Measurements from ENCODE around the gene FIBCD1. TPM values are rescaled to one million over a fixed set of nuclear protein-coding genes. Genes with fewer than 3 reads are reported as not detected.

The FIBCD1 gene
- total and polyA plus RNA-seq, 2 experiments from 2014 or later: 4.4 to 5.6 TPM

- Mint-ChIP-seq H3K27ac (no peak within 1 kb of the TSS), H3K27me3 (ENCODE audit: insufficient read depth, low read depth, poor library complexity) (peaks cover 20% of the 10 kb centered on the region), H3K4me3 (no peak within 1 kb of the TSS), H3K9me3 (no peaks in the 10 kb centered on the region), H3K36me3 (ENCODE audit: low read depth) (no peaks in the 10 kb centered on the region; the same call in 2 of the 3 replicates), H3K4me1 (no peaks in the 10 kb centered on the region; the same call in 2 of the 3 replicates)
- Histone ChIP-seq H3K4me2 (no peak within 1 kb of the TSS), H3K36me3 (ENCODE audit: insufficient read depth) (no peaks in the 10 kb centered on the region), H3K27ac (ENCODE audit: low read depth) (0 out of 2 replicates have a peak within 1 kb of the TSS, but pooled peaks have one; percentile 63), H4K20me1 (replicated peaks; ENCODE audit: insufficient read depth) (no peaks in the 10 kb centered on the region), H3K4me3 (no peak within 1 kb of the TSS), H2AFZ (no peak within 1 kb of the TSS), H3K9me2 (ENCODE audit: insufficient read depth) (no peaks in the 10 kb centered on the region), H3K4me1 (ENCODE audit: insufficient read depth) (no peaks in the 10 kb centered on the region), H3K27me3 (ENCODE audit: insufficient read depth) (no peaks in the 10 kb centered on the region), H3K79me2 (replicated peaks; ENCODE audit: insufficient read depth) (no peaks in the 10 kb centered on the region), H3F3A (replicated peaks; ENCODE audit: low read depth) (no peaks in the 10 kb centered on the region)
- TF ChIP-seq ZNF462 (CRISPR knock-in tag; IDR thresholded peaks at IDR 0.05) (no peak), CREB1 (CRISPR knock-in tag; IDR thresholded peaks at IDR 0.05; ENCODE audit: low read depth) (no peak), EZH2 (IDR thresholded peaks at IDR 0.05; ENCODE audit: low read depth, unreplicated experiment) (no peak), CTCF (conservative IDR thresholded peaks at IDR 0.05; ENCODE audit: low read depth in 2 of 2) (no peak), ZNF331 (CRISPR knock-in tag; IDR thresholded peaks at IDR 0.05; ENCODE audit: low read depth) (no peak), EZH2phosphoT487 (IDR thresholded peaks at IDR 0.05; ENCODE audit: unreplicated experiment) (no peak), NANOG (IDR thresholded peaks at IDR 0.05; ENCODE audit: borderline replicate concordance) (no peak), JUNB (IDR thresholded peaks at IDR 0.05; ENCODE audit: unreplicated experiment) (no peak), STAT1 (IDR thresholded peaks at IDR 0.05; ENCODE audit: unreplicated experiment) (no peak), POLR2AphosphoS5 (IDR thresholded peaks at IDR 0.05; ENCODE audit: low read depth) (no peak), ETS1 (IDR thresholded peaks at IDR 0.05) (no peak), REST (IDR thresholded peaks at IDR 0.05; ENCODE audit: unreplicated experiment) (no peak), ZNF114 (CRISPR knock-in tag; IDR thresholded peaks at IDR 0.05) (no peak)
- peak; percentile 4; the same call in 1 of the 3 replicates for ATAC-seq
- no peak for DNase-seq (ENCODE audit: low spot score)
These were observed 42.6 kb downstream of the FIBCD1 start, which contains the start of gene QRFP for GRCh38 chr9:130896233-130897014. QRFP (minus strand) TSS chr9:130896812; CDS start chr9:130893838, 2,974 bp downstream.

Measured in GM23338 (cell line).